WTC11 (cell line): Measurements from ENCODE around the gene ZFAND3. TPM values are rescaled to one million over a fixed set of nuclear protein-coding genes. Genes with fewer than 3 reads are reported as not detected.

Experiments used
- ATAC-seq: fragments of 200-7000 bp; cut with Tn5 transposase; 2 replicates; pipeline ENCODE4 v1.10.0; 2021; ENCODE audit warnings: mild to moderate bottlenecking, moderate library complexity
- CTCF ChIA-PET: fragments of 300-600 bp; sonication (Branson Sonifier 250); formaldehyde crosslinking; loops from one replicate; lab custom pipeline; 2021; ENCODE audit warnings: antibody characterized with exemption; lab: Charles Lee
- POLR2A ChIA-PET: fragments of 350-600 bp; sonication (Branson Sonifier 250); formaldehyde crosslinking; loops from one replicate; lab custom pipeline; 2021; ENCODE audit warnings: antibody characterized with exemption; lab: Charles Lee
- DNase-seq: peaks from one replicate; pipeline ENCODE4 v3.0.0; 2021; ENCODE audit warnings: low spot score
- H3K27ac Mint-ChIP-seq: 2 replicates; pipeline ENCODE4 v1.8.0; 2021; ENCODE audit warnings: mixed read lengths
- H3K27me3 Mint-ChIP-seq: 2 replicates; pipeline ENCODE4 v1.8.0; 2021; ENCODE audit warnings: low read depth, mild to moderate bottlenecking, moderate library complexity, mixed read lengths
- H3K36me3 Mint-ChIP-seq: 2 replicates; pipeline ENCODE4 v1.8.0; 2021; ENCODE audit warnings: mixed read lengths
- H3K4me1 Mint-ChIP-seq: 2 replicates; pipeline ENCODE4 v1.8.0; 2022; ENCODE audit warnings: mixed read lengths
- H3K4me3 Mint-ChIP-seq: 2 replicates; pipeline ENCODE4 v1.8.0; 2021; ENCODE audit warnings: mild to moderate bottlenecking, moderate library complexity, mixed read lengths
- H3K9me3 Mint-ChIP-seq: 2 replicates; pipeline ENCODE4 v1.8.0; 2021; ENCODE audit warnings: mixed read lengths
- AR ChIP-seq: fragments of 250-450 bp; sonication (Bioruptor Pico); IDR thresholded peaks from 2 replicates; pipeline ENCODE4 v1.9.0; 2021; ENCODE audit warnings: mild to moderate bottlenecking
- CREB1 ChIP-seq: sonication (generic); formaldehyde crosslinking; IDR thresholded peaks from 2 replicates; pipeline ENCODE4 v1.8.0; 2023; ENCODE audit warnings: mild to moderate bottlenecking, missing genetic modification reagents
- CREM ChIP-seq: sonication (generic); formaldehyde crosslinking; IDR thresholded peaks from 2 replicates; pipeline ENCODE4 v1.8.1; 2022; ENCODE audit warnings: mild to moderate bottlenecking, missing genetic modification reagents, moderate library complexity
- E2F1 ChIP-seq: sonication (generic); formaldehyde crosslinking; IDR thresholded peaks from 2 replicates; pipeline ENCODE4 v1.8.0; 2022; ENCODE audit warnings: mild to moderate bottlenecking, missing genetic modification reagents
- E2F5 ChIP-seq: sonication (generic); formaldehyde crosslinking; IDR thresholded peaks from 2 replicates; pipeline ENCODE4 v1.8.1; 2022; ENCODE audit warnings: mild to moderate bottlenecking, moderate library complexity, missing genetic modification reagents
- FOXJ3 ChIP-seq: sonication (generic); formaldehyde crosslinking; IDR thresholded peaks from 2 replicates; pipeline ENCODE4 v1.9.0; 2021; ENCODE audit warnings: missing genetic modification reagents, mild to moderate bottlenecking, borderline replicate concordance
- GRHL2 ChIP-seq: fragments of 250-450 bp; sonication (Bioruptor Pico); IDR thresholded peaks from 2 replicates; pipeline ENCODE4 v1.8.0; 2022; ENCODE audit warnings: mild to moderate bottlenecking, moderate library complexity; ENCODE audit not compliant: insufficient replicate concordance, severe bottlenecking
- IRF2 ChIP-seq: sonication (generic); formaldehyde crosslinking; IDR thresholded peaks from 2 replicates; pipeline ENCODE4 v1.8.0; 2022; ENCODE audit warnings: low read depth, missing genetic modification reagents, borderline replicate concordance
- MLX ChIP-seq: sonication (generic); formaldehyde crosslinking; IDR thresholded peaks from 2 replicates; pipeline ENCODE4 v1.8.1; 2023; ENCODE audit warnings: mild to moderate bottlenecking, missing genetic modification reagents, moderate library complexity
- NR2C2 ChIP-seq: sonication (generic); formaldehyde crosslinking; IDR thresholded peaks from 2 replicates; pipeline ENCODE4 v1.8.0; 2022; ENCODE audit warnings: mild to moderate bottlenecking, missing genetic modification reagents
- STAT6 ChIP-seq: sonication (generic); formaldehyde crosslinking; conservative IDR thresholded peaks from 2 replicates; pipeline ENCODE4 v1.8.1; 2023; ENCODE audit warnings: mild to moderate bottlenecking, low read depth, missing genetic modification reagents, moderate library complexity
- TEAD1 ChIP-seq: sonication (generic); formaldehyde crosslinking; IDR thresholded peaks from 2 replicates; pipeline ENCODE4 v1.8.0; 2022; ENCODE audit warnings: mild to moderate bottlenecking, missing genetic modification reagents
- TEAD4 ChIP-seq: sonication (generic); formaldehyde crosslinking; IDR thresholded peaks from 2 replicates; pipeline ENCODE4 v1.8.0; 2022; ENCODE audit warnings: mild to moderate bottlenecking, missing genetic modification reagents
- ZNF219 ChIP-seq: sonication (generic); formaldehyde crosslinking; IDR thresholded peaks from 2 replicates; pipeline ENCODE4 v1.8.0; 2023; ENCODE audit warnings: missing genetic modification reagents, mild to moderate bottlenecking, borderline replicate concordance
- ZNF232 ChIP-seq: sonication (generic); formaldehyde crosslinking; IDR thresholded peaks from 2 replicates; pipeline ENCODE4 v1.8.0; 2022; ENCODE audit warnings: mild to moderate bottlenecking, missing genetic modification reagents
- ZNF263 ChIP-seq: sonication (generic); formaldehyde crosslinking; IDR thresholded peaks from 2 replicates; pipeline ENCODE4 v1.8.1; 2022; ENCODE audit warnings: low read depth, mild to moderate bottlenecking, moderate library complexity, missing genetic modification reagents
- ZNF423 ChIP-seq: fragments of 250-450 bp; sonication (Bioruptor Pico); IDR thresholded peaks from 2 replicates; pipeline ENCODE4 v2.1.2; 2022; ENCODE audit warnings: mild to moderate bottlenecking, moderate library complexity
- ZNF512 ChIP-seq: sonication (generic); formaldehyde crosslinking; IDR thresholded peaks from 2 replicates; pipeline ENCODE4 v1.8.1; 2022; ENCODE audit warnings: missing genetic modification reagents, borderline replicate concordance
- total RNA-seq: library from RNA; stranded (reverse); gene quantifications from 3 replicates; pipeline ENCODE4 v1.2.3, GENCODE V29; 2021

The ZFAND3 gene
- total RNA-seq, 1 experiment from 2014 or later: 50.3 TPM

- H3K36me3 Mint-ChIP-seq: no peaks in the 10 kb centered on the region
- no peaks in the 10 kb centered on the region; the same call in 1 of the 2 replicates for H3K27me3 Mint-ChIP-seq
- H3K4me3 Mint-ChIP-seq: no peak overlapping the region
- DNase-seq (no peak), ATAC-seq (no peak)
- no peaks in the 10 kb centered on the region for H3K9me3 Mint-ChIP-seq
- H3K4me1 Mint-ChIP-seq: peaks cover 35% of the 10 kb centered on the region
- POLR2A ChIA-PET: interaction anchor here (0.6 kb wide), 1 partner anchor 18 kb away, joined by 3 read pairs; no protein-coding TSS in a partner anchor
- no peak overlapping the region for H3K27ac Mint-ChIP-seq
- CTCF ChIA-PET: interaction anchor here (2.7 kb wide), 2 partner anchors 15 to 299 kb away, joined by 6 to 13 read pairs; no protein-coding TSS in a partner anchor
- TF ChIP-seq MLX (CRISPR knock-in tag) (no peak), AR (no peak), CREM (CRISPR knock-in tag) (no peak), STAT6 (CRISPR knock-in tag) (no peak), ZNF263 (no peak), GRHL2 (no peak), CREB1 (no peak), ZNF232 (CRISPR knock-in tag) (no peak), NR2C2 (CRISPR knock-in tag) (no peak), ZNF219 (CRISPR knock-in tag) (no peak), TEAD1 (CRISPR knock-in tag) (no peak), TEAD4 (no peak), IRF2 (CRISPR knock-in tag) (no peak), E2F5 (CRISPR knock-in tag) (no peak), E2F1 (CRISPR knock-in tag) (no peak), ZNF423 (CRISPR knock-in tag) (no peak), ZNF512 (no peak), FOXJ3 (CRISPR knock-in tag) (no peak)
- TF ChIP-seq, all 79 proteins: peak for 0
These were observed 375.1 kb downstream of the ZFAND3 start for GRCh38 chr6:38194589-38194988.
